GM21619 (cell line): ENCODE results near the gene MYO18A.
"Not testable (repeated sequence)": the region's sequence is repeated elsewhere in the genome, so short reads cannot be mapped to it uniquely, and the experiment has no call there.

Source experiments
- ATAC-seq: cut with Tn5 transposase; IDR thresholded peaks from one replicate; pipeline ENCODE4 v1.9.1; 2021; ENCODE audit not compliant: unreplicated experiment

Gene MYO18A

DNA sequence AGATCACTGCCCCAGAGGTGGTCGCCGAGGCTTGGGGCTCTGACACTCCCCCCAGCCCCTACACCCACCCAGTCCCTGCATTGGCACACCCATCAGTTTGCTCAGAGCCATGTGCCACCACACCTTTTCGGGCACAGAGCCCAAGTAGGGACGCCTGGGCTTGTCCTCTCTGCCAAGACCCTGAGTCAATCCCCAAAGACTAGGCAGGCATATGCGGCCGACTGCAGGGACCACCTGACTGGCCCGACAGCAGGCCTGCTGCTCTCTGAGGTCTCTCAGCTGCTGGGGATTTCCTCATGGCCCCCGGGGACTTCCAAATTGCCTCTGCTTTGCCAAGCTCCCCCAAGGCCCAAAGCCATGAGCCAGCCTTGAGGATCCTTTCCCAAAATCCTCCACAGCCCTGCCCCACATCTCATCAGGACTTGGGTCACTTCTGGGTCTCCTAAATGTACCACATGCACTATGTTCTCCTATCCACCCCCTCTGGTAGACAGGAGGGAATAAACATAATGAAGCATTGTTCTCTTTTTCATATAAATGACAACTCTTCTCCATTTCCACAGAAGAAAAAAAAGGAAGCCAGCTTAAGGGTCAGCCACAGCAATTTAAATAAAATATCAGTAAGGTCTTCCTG, 30.6 kb downstream of the MYO18A start:
- ATAC-seq, result no peak

DNA sequence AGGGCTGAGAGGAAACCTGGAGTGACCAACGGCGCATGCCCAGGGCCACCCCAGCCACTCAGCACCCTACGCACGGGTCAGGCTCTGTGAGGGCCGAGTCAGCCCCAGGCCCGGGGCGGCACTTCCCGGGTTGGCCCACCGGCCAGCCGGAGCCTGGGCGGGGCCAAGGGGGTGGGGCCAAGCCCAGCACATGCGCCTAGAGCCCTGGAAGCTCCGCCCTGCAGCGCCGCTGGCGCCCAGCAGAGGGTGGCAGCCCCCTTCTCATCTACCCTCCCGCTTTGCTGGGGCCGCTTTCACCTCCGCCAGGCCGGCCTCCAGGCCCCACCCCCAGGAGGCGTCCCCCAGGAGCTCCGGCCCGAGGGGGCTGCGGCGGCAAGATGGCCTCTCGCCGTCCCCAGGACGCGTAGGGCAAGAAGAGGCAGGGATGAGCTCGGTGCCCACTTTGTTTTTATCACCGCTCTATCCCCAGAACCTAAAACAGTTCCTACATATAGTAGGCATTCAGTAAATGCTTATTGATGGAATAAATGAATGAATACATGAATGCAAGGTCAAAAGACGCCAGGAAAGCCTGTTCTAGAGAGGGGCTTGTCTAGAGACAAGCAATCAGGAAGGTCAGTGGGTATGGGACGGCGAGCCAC, 31.3 kb downstream of the MYO18A start:
- ATAC-seq, result peak; percentile 77

- ATAC-seq, result no peak
Measured at GRCh38 chr17:29148257-29148789, 31.9 kb downstream of the MYO18A start.

DNA sequence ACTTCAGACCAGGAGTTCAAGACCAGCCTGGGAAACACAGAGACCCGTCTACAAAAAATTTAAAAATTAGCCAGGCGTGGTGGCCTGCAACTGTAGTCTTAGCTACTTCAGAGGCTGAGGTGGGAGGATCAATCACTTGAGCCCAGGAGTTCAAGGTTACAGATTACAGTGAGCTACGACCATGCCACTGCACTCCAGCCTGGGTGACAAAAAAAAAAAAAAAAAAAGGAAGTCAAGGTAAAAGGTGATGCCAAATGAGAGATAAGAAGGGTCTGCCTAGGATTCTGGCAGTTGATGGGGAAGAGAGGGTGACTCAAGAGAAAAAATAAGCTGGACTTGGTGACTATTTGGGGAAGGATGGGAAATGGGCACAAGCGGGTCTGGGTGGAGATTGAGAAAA, 32.5 kb downstream of the MYO18A start:
- ATAC-seq, result no peak

DNA sequence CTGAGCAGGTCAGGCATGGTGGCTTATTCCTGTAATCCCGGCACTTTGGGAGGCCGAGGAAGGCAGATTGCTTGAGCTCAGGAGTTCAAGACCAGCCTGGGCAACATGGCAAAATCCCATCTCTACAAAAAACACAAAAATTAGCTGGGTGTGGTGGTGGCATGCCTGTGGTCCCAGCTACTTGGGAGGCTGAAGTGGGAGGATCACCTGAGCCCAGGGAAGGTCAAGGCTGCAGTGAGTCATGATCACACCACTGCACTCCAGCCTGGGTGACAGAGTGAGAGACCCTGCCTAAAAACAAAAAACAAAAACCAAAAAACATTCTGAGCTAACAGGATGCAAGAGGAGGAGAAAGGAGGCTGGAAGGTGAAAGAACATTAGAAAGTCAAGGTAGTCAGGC, 33.0 kb downstream of the MYO18A start:
- not testable (repeated sequence) for ATAC-seq

GRCh38 chr17:29146369-29146972, 33.7 kb downstream of the MYO18A start:
- no peak for ATAC-seq

DNA sequence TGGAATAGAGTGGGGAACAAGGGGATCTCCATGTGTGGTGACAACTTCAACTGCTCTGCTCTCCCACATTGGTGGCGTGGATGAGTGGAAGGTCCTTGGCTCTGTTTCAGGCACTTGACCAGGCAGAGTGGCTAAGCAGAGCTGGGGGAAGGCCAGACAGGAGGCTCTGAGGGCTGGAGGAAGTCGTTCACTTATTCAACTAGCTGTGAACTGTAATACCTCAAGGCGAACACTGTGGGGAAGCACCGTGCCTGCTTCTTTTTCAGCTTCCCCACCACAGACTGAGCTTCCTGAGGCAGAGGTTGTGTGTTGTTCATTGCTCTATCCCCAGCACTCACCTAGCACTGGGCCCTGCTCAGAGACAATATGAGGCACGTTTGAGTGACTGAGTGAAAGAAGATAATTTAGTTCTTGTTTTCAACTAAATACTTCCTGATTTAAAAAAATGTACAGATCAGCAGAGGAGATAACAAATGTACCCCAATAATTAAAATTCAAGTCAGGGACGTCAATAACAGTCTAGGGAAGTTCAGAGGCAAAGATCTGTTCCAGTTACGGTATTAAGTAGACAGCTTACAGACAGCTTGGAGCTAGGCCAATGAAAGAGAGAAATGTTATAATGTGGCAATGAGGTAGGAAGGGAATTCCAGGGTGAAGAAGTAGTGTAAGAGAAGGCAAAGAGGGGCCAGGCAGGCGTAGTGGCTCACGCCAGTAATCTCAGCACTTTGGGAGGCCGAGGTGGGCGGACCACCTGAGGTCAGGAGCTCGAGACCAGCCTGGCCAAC, 34.7 kb downstream of the MYO18A start:
- ATAC-seq, result peak; percentile 46

DNA sequence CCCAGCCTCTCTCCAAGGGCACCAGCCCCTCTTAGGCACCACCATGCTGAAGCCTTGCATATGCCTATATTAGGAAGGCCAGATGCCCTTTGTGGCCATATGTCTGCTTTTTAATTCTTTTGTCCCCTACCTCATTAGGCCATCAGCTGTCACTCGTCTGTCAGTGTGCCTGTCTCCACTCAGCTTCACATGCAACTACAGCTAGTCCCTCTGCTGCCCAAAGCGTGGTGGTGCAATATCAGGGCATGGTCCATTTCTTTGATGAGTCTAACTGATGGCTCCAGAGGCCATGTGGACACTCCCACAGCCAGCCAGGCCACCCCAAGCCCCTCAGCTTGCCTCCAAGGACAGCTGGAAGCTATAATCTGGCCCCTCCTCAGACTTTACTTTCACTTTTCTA, 36.3 kb downstream of the MYO18A start:
- no peak for ATAC-seq

DNA sequence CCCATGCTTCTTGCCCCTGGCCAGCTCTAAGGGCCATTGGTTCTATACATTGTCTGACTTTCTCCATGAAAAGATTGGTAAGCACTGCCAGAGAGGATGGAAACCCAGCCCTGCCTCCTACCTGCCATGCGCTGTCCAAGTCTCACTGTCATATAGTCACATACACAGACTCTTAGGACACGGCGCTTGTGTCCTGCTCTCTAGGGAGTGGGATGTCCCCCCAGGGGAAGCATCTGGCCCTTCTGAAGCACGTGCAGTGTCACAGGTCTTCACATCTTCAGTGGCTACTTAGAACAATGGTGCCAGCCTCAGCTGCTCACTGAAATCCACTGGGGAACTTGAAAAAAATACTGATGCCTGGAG, 38.7 kb downstream of the MYO18A start:
- no peak for ATAC-seq

GRCh38 chr17:29140631-29141513, 39.3 kb downstream of the MYO18A start:
- ATAC-seq, result no peak

GRCh38 chr17:29140051-29140621, 40.1 kb downstream of the MYO18A start:
- ATAC-seq, result peak; percentile 40

DNA sequence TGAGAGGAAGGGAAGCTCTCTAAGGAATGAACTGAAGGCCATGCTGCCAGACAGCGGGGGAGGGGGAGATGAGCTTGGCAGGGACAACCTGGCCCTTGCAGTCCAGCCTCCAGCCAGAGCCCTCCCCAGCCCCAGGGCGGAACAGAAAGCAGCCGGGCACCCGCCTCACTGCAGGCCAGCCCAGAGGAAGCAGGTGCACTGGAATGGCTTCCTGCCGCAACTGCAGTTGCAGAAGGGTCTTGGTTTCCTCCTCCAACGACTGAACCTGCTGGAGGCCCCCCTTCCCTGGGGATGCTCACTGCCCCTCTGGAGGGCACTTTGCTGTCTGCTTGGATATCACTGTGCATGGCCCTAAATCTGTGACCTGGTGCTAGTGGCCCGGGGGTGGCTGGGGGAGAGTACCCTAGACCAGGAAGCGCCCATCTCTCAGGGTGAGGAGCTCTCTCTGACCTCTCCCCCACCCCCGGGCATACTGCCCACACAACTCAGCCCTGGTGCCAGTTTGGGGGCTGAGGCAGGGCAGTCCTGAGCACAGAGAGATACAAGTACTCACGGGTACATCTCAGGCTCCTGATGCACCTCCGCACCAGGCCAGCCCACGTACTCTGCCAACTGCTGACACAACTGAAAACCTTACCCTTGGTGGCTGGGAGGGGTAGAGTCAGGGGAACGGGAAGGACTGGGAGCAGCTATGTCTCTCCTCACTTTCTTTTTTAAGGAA, 41.1 kb downstream of the MYO18A start:
- ATAC-seq, result peak; percentile 21

DNA sequence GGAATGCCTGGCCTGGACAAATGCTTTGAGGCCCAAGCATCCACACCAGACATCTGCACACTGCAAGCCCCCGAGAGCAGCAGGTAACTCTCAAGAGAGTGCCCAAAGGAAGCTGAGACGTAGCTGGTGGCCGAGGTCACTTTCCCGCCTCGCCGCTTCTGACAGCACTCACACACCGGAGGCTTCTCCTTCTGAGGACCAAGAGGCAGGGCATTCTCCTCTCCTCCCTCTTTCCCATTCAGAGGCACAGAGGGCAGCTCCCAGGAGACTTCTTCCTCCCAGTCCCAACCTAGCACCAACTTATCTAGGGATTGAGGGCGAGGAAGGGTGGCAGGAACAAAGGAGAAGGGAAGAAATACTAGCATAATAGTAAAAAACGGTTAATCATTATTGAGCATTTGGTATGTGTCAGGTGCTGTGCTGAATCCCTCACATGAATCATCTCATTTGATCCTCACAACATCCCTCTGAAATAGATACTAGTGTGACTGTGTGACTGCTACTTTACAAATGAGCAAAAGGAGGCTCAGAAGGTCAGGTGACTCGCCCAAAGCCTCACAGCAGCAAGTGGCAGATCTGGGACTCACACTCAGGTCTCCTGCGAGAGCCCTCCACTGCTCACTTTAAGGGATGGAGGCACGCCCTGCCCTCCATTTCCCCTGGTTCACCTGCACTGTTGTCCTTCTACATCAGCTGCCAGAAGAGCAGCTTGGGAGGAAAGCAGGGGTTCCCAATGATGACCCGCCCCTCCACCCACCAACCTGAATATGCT, 41.8 kb downstream of the MYO18A start:
- ATAC-seq, result peak; percentile 31

DNA sequence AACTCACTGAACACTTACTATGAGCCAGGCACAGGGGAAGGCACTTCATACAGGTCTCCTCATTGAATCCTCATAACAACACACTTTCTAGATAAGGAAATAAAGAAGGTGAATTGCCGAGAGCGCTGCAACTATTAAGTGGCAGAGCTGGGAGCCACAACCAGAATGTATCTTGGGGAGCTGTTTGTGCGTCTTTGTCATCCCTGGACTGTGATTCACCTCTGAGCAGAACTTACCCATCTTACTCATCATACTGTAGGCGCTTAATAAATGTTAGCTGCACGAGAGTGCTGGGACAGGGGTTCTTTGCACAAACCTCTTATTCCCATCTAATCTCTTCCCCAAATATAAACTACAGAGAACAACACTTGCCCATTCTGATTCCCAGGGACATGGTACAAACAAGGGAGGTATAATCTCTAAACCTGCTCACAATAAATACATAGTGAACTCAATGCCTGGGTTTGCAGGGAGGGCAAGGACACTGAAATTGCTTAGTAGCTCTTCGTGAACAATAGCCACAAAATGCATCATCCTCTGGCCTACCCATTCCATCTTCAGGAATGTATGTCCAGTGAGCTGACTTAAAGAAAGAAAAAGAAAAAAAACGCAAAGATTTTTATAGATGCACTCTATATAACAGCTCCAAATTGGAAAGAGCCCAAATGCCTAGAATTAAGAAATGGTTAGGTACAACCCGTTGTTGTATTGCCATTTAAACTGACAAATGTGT, 43.0 kb downstream of the MYO18A start:
- no peak for ATAC-seq

GRCh38 chr17:29135464-29135863, 44.7 kb downstream of the MYO18A start:
- ATAC-seq, result no peak

DNA sequence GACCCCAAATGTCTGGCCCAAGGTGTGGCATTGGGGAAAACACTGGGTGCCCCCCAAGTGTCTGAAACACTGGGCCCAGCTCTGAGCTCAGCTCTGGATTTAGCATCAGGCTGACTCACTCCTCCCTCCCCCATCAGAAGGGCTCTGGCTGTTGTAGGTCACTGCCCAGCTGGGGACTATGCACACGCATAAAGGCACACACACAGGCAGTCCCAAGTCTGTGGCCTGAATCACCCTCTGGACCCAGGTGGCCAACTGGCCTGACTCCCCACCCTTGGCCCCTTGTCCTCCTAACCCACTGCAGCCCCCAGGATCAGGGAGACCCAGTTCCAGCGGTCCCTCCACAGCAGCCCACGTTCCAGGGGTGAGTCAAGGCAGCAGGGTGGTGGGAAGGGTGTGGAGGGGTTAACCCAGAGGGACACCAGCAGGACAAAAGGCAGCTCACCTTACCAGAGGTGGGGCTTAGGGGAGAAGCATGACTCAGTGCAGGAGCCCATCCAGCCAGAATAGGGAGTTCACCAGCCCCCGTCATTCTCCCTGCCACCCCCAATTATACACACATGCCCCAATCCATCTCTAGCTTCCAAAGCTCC, 47.0 kb downstream of the MYO18A start:
- ATAC-seq, result no peak

DNA sequence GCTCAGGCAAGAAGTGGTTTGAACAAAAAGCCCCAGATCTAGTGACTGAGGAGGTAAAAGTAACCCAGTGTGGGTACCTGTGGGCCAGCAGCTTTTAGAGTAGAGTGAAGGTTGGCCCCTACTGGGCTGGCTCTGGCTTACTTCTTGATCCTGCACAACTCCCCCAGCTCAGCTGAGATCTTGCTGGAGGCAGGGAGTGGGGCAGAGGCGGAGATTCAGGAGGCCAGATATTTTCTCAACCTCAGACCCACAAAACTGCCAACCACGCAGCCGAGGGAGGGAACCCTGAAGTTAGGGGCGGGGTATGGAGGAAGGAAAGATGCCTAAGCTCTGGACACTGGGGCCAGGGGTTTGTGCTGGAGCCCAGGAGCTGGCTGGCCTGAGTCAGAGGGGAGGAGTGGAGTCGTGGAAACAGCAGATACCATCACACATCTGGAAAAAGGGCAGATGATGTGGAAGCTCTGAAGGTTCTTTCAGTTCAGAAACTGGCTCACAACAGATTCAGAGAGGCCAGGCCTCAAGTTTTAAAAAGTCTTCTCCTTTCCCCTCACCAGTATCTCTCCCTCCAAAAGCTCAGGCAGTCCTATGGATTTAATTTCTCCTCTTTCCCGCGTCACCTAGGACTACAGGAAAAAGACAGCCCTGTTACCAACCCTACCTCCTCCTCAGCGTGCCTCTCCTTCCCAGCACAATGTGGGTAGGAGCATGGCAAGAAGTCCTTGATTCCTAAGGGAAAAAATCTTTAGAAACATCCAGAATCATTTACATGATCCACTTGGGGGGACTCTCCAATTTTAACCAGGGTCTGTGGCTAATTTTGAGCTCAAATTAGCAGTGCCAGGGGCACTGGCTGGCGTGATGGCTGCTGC, 48.1 kb downstream of the MYO18A start:
- ATAC-seq, result no peak
